HL-60/S4 treated with phorbol 12-myristate 13-acetate at 8.2 ng/mL for 4 days and 3 days (cell line): ENCODE data around the gene ARHGAP6.

Experiments used
- in situ Hi-C: fragments of 300-500 bp; cut with MboI; formaldehyde crosslinking; loops from 2 replicates; pipeline ENCODE4 v1.15.0; 2022; ENCODE audit warnings: low sequenced_read_pairs

Gene ARHGAP6

DNA sequence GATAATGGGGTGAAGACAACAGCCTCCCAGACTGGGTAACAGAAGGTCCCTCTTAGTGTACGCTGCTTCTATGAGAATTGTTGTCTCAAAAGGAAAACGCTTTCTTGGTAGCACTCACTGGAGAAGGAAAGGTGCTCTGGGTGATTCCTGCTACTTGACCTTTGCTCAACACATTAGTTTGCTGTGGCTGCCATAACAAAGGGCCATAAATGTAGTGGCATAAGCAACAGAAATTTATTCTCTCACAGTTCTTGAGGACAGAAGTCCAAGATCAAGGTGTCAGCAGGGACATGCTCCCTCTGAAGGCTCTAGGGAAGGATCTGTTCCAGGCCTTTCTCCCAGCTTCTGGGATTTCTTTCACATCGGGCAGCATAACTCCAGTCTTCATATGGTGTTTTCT, 535.6 kb downstream of the ARHGAP6 start:
- in situ Hi-C loops: no loop called here

DNA sequence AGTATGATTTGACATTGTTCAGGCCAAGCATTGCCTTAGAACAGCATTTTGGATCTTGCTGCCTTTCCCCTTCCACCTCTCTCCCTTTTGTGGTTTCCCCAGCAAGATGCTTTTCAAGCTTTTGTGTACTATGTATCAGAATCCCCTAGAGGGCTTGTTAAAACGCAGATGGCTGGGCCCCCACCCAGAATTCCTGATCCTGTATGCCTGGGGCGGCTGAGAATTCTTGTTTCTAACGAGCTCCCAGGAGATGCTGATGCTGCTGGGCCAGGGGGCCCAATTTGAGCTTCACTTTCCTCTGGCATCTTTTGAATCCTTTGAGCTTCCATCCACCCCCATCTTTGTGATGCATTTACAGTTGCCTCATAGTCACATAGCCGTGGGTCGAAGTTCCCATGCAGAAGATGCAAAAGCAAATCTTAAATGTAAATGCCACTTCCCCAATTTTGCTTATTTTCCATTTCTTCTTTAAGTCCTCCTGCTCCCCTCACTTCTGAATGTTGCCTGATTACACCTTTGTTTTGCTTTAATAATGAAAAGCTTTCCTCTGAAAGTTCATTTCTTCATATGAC, 536.1 kb downstream of the ARHGAP6 start:
- in situ Hi-C loops: no loop called here

DNA sequence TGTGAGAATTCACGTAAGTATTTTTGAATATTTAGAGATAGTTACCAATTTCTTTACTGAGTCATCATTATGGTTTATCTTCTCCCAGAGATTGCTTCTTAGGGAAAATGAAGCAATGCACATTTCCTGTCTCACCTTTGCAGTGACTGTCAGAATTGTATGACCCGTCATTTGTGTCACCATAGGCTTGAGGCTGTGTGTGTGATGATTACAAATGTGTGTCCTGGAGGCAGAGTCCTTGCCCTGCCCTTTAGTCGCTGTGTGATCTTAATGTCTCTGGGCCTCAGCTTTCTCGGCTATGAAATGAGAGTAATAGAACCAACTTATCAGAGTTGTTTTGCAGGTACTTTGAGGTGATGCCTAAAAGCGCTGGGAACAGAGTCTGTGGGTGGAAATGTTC, 540.7 kb downstream of the ARHGAP6 start:
- in situ Hi-C loops: no loop called here

DNA sequence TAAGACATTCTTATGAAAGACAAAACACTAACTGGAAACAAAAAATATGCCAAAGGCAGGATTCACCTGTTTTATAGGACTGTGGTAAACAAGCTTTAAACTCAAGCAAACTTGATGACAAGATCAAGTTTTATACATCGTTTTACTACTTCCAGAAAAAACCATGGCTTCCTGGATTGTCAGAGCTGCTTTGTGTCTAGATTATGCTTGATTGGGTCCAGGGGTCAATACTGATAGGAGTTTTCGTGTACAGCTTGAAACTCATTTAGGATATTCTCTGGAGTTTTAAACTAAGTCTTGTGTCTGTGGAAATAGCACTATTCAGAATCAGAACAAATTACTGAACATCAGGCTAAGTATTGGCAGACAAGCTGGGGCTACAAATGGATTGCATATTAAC, 541.6 kb downstream of the ARHGAP6 start:
- in situ Hi-C loops: loop anchor here (25.0 kb wide), 2 partner anchors 638 to 937 kb away; partner anchors contain the start of gene MSL3

DNA sequence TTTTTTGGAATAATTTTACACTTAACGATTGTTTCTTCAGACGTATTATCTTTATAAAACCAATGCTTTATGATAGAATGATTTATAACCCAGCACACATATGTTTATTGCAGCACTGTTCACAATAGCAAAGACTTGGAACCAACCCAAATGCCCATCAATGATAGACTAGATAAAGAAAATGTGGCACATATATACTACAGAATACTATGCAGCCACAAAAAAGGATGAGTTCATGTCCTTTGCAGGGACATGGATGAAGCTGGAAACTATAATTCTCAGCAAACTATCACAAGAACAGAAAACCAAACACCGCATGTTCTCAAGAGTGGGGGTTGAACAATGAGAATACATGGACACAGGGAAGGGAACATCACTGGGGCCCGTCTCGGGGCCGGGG, 542.6 kb downstream of the ARHGAP6 start:
- in situ Hi-C loops: loop anchor here (25.0 kb wide), 2 partner anchors 639 to 936 kb away; partner anchors contain the start of gene MSL3

DNA sequence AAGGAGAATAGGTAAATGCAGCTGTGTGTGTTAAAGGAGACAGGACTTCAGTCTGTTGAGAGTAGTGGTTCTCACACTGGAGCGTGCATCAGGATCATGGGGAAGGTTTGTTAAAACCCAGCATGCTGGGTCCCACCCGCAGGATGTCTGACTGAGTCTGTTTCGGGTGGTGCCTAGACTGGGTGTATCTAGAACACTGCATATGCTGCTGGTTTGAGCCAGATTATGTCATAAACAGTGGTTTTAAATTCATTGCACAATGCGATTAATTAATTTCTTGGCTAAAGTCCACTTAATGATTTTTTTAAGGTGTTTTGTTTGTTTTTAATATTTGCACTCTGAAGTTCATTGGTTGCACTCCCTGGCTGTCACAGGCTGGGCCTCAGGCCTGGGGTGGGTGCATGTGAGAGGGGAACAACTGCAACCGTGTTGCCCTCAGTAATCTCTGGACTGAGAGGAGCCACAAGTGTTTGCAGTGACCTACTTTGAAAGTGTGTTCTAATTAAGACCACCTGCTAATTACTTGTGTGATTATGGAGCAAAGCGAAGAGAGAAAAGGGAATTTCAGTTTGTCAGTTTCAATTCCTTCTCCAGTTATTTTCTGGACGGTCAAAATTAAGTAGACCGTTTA, 546.3 kb downstream of the ARHGAP6 start:
- in situ Hi-C loops: loop anchor here (25.0 kb wide), 2 partner anchors 643 to 932 kb away; partner anchors contain the start of gene MSL3

DNA sequence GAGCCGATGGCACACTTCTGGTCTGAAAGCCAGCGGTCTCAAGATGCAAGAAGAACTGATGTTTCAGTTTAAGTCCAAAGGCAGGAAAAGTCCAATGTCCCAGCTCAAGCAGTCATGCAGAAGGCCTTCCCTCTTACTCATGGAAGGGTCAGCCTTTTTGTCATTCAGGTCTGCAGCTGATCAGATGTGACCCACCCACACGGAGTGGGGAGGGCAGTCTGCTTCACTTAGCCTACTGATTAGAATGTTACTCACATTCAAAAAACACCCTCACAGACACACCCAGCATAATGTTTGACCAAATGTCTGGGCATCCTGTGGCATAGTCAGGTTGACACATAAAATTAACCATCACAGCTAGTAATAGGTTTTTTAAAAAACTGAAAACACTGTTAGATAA, 548.0 kb downstream of the ARHGAP6 start:
- in situ Hi-C loops: loop anchor here (25.0 kb wide), 2 partner anchors 645 to 930 kb away; partner anchors contain the start of gene MSL3

DNA sequence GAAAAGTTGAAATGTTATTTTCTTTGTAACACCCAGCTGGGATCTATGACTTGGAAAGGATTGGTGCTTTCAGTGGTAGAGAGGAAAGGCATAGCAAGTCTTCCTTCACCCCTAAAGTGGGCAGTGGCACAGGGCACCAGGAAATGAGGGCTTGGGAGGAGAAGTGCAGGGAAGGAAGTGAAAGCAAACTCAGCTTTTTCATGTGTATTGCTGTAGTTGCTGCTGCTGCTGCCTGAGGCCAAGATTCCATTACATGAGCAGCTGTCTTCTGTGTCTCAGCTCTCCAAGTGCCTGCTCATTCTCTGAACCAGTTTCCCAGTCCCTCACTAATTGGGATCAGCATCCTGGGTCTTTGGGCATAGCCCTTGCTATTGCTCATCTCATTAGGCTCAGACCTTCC, 552.0 kb downstream of the ARHGAP6 start:
- in situ Hi-C loops: loop anchor here (25.0 kb wide), 2 partner anchors 649 to 926 kb away; partner anchors contain the start of gene MSL3

DNA sequence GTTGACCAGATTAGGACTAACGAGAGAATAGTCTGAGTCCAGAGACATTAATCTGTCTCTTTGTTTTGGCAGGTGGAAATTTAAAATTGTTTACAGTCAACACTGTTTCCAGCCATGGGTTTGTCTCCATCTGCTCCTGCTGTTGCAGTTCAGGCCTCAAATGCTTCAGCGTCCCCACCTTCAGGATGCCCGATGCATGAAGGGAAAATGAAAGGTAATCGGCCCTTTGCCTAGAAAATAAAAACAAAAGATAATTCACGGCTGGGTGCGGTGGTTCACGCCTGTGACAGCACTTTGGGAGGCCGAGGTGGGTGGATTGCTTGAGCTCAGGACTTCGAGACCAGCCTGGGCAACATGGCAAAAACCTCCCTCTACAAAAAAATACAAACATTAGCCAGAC, 553.8 kb downstream of the ARHGAP6 start:
- in situ Hi-C loops: loop anchor here (25.0 kb wide), 2 partner anchors 650 to 925 kb away; partner anchors contain the start of gene MSL3

DNA sequence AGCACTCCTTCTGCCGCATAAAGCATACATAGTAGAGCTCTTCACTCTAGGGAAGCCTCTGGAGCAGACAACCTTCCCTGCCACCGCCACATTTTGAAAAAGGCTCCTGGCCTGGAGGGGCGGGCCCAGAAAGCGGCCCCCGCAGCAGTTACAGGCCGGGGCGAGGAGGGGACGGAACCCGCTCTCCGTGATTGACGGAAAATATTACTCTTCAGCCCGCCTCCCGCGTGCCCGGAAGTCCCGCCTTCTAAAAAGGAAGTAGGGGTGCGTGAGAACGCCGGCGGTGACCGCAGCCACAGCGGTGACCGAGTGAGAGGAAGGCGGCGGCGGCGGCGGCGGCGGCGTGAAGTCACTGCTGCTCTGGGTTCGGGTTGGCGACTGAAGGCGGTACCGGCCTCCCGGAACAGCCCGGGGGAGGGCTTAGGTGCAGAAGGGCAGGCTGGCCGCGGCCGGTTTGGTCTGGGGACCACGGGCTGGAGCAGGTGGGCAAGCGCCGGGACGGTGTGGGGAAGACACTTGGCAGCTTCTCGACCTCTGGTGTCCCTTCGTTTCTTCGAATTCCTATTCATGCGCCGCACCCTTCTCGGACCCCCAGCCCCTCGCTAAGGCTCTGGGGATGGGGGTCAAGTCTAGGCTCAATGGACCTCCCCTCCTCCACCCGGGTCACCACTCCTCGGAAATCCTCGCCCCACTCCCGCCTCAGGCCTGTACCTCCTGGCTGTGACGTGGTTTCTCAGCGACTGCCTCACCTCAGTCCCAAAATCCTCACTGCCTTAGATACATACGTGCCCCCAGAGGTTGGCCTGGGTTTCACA, 554.5 kb downstream of the ARHGAP6 start, which contains the start of gene HCCS:
Gene HCCS, plus strand, starts transcription at position 296 of the 815 bp plus-strand sequence. CDS start 729 bp downstream, outside the sequence.
- in situ Hi-C loops: loop anchor here (25.0 kb wide), 2 partner anchors 651 to 924 kb away; partner anchors contain the start of gene MSL3

DNA sequence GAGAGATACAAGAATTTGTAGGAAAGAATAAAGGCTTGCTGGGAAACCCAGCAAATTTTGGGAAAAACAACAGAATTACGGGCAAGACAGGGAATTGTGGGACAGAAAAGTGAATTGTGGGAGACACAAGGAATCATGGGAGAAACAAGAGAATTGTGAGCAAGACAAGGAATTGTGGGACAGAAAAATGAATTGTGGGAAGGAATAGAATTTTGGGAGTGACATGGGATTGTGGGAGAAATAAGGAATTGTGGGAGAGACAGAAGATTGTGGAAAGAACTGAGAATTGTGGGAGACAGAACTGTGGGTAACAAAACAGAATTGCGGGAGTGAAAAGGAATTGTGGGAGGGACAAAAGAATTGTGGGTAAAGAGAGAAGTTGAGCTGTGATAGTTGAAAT, 555.8 kb downstream of the ARHGAP6 start:
- in situ Hi-C loops: loop anchor here (25.0 kb wide), 2 partner anchors 652 to 923 kb away; partner anchors contain the start of gene MSL3

DNA sequence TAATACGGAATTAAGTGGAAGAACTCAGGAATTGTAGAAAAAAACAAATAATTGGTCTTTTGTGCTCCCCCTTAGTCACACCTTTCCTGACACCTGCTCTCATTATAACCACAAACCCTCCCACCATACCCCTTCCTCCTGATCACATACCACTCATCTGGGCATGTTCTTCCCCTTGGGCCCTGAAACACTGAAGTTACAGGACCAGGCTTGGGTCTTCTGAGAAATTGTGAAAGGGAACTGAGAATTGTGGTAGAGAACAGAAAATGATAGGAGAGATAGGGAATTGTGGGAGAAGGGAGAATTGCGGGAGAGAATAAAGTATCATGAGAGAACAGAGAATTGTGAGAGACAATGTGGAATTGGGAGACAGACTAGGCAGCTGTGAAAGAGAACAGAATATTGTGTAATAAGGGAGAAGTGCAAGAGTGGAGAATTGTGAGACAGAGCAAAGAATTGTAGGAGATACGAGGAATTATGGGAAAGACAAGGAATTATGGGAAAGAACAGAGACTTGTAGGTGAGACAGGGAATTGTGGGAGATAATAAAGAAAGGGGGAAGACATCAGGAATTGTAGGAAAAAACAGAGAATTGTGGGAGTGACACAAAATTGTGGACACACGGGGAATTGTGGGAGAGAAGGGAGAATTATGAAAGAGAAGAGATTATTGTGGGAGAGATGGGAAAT, 557.3 kb downstream of the ARHGAP6 start:
- in situ Hi-C loops: loop anchor here (25.0 kb wide), 2 partner anchors 654 to 921 kb away; partner anchors contain the start of gene MSL3

DNA sequence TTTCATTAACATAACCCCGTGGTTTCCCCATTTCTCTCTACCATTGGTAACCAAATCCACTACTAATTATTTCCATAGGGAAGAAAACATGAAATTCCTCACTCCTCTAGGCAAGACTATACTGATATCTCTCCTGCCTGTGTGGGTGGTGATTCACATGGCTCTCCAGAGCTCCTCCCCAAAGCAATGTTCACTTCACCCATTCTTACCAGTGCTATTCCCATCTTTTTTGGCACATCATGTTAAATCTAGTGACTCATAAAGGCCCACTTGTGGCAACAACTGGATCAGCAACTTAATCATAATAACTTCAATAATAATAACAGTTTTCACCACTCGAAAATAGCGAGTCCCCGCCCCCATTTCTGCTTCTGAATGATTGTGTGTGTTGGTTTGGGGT, 560.6 kb downstream of the ARHGAP6 start:
- in situ Hi-C loops: loop anchor here (25.0 kb wide), 2 partner anchors 657 to 918 kb away; partner anchors contain the start of gene MSL3

DNA sequence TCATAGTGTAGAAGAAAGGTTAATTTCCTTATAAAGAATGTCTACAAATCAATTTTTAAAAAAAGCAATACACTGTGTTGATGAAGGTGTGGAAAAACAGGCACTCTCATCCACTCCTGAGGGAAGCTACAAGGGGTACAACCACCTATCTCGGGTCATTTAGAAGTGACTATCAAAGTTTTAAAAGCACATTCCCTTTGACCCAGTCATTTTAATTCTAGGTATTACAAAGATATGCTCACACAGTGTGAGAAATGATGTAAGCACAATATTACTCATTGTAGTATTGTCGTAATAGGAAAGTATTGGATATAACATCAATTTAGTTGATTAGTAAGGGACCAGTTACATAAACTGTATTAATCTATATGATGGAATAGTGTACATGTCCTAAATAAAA, 562.0 kb downstream of the ARHGAP6 start:
- in situ Hi-C loops: loop anchor here (25.0 kb wide), 2 partner anchors 659 to 916 kb away; partner anchors contain the start of gene MSL3

DNA sequence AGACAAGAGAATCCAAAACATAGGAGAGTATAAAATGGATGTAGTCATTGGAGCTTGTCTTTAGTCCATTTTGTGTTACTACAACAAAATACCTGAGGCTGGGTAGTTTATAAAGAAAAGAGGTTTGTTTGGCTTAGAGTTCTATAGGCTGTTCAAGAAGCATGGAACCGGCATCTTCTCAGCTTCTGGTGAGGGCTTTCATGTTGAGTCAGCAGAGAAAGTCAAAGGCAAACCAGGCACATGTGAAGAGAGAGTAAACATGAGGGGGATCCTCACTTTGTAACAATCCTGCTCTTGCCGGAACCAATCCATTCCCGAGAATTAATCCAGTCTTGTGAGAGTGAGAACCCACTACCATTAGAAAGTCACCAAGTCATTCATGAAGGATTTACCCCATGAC, 562.7 kb downstream of the ARHGAP6 start:
- in situ Hi-C loops: loop anchor here (25.0 kb wide), 2 partner anchors 659 to 916 kb away; partner anchors contain the start of gene MSL3

DNA sequence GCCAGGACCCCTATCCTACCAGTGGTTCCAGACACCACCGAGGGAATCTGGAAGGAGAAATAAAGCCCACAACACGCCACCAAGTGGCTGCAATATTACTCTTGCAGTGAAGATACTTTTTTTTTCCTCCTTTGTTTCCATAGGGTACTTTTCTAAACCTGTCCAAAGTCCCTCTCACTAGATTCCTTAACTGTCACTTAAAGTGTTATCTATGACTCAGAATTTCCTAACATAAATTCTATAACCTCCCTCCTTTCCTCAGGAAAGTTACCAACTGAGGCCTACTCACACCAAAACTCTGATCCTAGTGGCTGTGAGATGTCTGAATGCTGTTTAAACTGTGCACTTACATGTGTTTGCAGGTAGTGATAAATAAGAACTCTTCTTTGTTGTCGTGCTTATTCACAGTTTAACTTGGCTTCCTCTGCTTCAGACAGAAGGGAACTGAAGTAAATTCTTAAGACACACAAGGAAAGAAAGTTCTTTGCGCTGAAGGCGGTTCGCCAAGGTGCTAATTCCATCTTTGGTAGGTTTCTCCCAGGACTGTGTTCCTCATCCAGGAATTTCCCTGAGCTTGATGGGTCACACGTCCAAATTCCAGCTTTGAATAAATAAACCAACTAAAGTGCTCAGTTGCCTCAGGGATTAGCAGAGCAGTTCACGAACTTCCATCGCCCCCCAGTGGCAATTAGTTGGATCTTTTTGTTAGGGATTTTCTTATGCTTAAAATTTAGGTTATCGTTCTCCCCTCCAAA, 565.3 kb downstream of the ARHGAP6 start:
- in situ Hi-C loops: loop anchor here (25.0 kb wide), 2 partner anchors 662 to 913 kb away; partner anchors contain the start of gene MSL3

DNA sequence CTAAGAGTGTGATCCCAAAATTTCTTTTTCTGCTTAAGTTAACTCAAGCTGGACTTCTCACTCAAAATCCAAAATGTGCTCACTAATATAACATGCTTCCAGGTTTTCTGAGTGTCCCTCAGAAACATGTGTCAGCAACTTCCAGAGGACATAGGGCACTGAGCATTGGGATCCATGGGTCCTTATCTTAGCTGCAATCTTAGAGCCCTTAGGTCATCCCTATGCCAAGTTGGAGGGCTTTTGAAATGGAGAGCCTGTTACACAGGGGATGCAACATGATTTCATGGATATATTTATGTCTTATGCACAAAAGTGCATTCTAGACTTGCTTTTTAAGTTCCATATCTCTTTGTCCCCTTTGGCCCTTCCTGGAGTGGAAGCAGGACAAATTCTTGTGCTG, 566.3 kb downstream of the ARHGAP6 start:
- in situ Hi-C loops: no loop called here

DNA sequence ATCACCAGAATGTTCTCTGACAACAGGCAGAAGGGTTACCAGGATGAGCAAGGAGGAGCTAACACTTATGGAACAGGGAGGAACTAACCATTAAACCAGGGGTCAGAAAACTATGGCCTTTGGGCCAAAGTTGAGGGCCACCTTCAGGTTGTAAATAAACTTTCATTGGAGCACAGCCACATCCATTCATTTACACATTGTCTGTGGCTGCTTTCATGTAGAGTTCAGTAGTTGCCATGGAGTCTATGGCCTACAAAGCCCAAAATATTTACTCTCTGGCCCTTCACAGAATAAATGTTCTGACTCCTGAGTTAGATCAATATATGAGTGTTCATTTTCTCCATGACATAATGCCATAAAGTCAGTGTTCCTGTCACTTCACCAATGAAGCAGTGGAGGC, 567.8 kb downstream of the ARHGAP6 start:
- in situ Hi-C loops: no loop called here

DNA sequence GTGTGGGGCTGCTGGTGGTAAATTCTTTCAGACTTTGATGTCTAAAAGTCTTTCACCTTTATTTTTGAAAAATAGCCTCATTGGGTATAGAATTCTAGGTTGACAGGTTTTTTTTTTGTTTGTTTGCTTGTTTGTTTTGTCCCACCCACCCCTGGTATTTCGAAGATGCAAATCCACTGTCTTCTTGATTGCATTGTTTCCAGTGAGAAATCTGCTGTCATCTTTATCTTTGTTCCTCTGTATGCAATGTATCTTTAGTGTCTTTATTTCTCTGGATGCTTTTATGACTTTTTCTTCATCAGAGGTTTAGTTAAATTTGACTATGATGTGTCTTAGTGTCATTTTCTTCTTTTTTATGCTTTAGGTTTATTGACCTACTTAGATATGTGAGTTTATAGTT, 575.9 kb downstream of the ARHGAP6 start:
- in situ Hi-C loops: no loop called here
